NCI-H2107 treated with DMSO at 0.1 percent for 48 hours (cell line): Measurements from ENCODE around the gene IPO4.
A peak's percentile ranks its signal among the peaks of the same experiment; 100 is the strongest.

Experiments
- DNase-seq: peaks from one replicate; lab custom pipeline; 2025; ENCODE audit not compliant: unreplicated experiment; lab: John Stamatoyannopoulos, UW

Gene IPO4

DNA sequence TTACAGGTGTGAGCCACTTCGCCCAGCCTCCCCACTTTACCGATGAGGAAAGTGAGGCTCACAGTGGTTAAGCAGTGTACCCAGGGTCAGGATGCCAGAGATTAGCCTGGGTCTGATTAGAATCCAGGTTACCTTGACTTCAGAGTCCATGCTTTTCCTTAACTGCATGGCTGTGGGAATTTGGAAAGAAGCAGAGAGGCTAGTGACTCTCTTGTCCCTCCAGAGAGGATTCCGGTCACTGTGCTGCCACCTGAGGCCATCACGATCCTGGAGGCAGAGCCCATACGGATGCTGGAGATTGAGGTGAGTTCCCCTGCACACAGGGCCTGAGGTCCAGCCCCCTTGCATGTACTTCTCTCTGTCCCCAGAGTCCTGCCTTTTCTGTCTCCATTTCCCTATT, 12.0 kb downstream of the IPO4 start:
- no peak for DNase-seq

DNA sequence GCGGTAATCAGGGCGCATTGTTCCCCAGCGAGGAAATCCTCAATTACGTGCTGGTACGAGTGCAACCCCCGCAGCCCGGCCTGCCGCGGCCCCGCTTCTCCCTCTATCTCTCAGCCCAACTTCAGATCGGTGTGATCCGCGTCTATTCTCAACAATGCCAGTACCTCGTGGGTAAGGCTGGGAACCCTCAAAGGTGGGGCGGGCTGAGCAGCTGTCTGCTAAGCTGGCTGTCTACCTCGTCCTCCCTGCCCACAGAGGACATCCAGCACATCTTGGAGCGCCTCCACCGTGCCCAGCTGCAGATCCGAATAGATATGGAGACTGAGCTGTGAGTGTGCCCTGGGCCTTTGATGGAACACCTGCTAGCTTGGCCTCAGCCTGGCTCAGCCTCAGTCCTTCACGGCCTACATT, 15.7 kb downstream of the IPO4 start:
- DNase-seq = no peak

DNA sequence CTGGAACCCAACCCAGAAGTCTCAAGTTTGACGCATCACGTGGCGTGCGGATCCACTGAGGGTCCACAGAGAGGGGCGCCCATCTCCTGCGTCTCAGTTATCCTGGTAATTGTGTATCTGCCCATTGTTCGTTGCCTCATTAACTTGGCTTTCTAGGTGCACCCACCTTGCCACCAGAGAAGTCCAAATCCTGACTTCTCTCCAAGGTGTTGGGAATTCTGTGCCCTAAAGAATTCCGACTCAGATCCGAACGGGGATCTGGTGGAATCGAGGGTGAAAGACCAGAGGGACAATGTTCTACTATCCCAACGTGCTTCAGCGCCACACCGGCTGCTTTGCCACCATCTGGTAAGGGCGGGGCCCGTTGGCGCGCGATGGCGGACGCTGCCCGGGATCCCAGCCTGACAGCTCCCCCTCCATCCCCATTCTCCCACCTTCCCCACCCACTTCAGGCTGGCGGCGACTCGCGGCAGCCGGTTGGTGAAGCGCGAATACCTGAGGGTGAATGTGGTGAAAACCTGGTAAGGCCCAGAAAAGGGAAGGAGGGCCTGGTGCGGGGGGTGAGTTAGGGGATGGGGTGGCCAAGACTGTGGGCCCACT, 16.3 kb downstream of the IPO4 start:
- peak; percentile 39 for DNase-seq

- peak; percentile 99 for DNase-seq
Measured at GRCh38 chr14:24171422-24172260, 17.0 kb downstream of the IPO4 start, which contains the start of gene REC8. Gene REC8, plus strand, starts transcription at chr14:24172080. Its CDS starts 473 bp downstream, at chr14:24172553.

DNA sequence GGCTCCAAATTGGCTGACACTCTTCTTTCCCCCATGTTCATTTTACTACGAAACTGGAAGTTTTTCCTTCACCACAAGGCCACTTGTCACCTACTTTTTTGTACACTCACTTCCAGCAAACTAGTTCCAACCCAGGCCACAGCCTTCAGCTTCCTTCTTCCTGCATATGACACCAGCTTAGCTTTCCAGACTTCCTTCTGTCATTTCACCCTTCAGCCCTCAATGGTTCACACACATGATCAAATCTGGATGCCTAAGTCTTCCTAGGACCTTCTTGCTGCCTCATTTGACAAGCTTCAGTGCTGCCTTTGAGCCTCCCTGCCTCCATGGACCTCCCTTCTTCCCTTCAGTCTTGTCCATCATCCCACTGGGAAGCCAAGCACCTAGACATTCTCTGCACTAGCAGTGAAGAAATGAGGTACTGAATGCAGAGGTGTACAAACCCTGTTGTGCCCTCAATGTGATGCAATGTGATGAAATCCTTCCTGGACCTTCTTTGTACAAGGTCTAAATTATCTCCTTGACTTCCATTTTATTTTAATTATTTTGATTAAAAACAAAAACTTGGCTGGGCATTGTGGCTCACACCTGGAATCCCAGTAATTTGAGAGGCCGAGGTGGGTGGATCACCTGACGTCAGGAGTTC, 21.0 kb downstream of the IPO4 start:
- no peak for DNase-seq

DNA sequence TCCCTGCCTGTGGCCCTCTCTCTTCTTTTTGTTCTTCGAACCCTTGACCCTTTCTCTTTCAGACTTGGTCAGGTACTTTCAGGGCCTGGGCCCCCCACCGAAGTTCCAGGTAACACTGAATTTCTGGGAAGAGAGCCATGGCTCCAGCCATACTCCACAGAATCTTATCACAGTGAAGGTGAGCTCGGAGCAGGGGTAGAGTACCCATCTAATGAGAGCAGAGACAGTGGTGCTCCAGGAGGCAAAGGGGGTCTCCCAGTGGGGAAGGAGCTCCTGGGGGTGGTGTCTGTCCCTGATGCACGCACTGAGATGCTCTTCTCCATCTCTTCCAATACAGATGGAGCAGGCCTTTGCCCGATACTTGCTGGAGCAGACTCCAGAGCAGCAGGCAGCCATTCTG, 22.8 kb downstream of the IPO4 start:
- DNase-seq = no peak

- no peak for DNase-seq
Measured at GRCh38 chr14:24164518-24164991, 24.1 kb downstream of the IPO4 start.

GRCh38 chr14:24162093-24162492, 26.5 kb downstream of the IPO4 start:
- no peak for DNase-seq

- DNase-seq = peak; percentile 96
Measured at GRCh38 chr14:24160850-24161804, 27.5 kb downstream of the IPO4 start, which contains the start of gene IRF9. Gene IRF9, plus strand, starts transcription at chr14:24161265. Its CDS starts 880 bp downstream, at chr14:24162145.

DNA sequence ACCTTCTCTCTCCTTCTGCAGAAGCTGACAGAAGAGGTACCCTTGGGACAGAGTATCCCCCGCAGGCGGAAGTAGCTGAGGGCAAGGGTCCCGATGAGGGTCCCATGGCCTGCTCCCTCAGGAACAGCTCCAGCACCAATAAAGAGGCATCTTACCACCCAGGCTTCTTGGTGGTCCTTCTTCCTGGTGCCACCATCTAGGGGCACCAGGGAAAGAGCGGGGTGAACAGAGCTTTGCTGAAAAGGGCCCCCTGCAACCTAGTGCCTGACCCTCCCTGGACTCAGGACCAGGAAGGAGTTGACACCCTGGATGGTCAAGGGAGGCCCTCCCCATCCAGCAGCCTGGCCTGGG, 28.1 kb downstream of the IPO4 start:
- no peak for DNase-seq

DNA sequence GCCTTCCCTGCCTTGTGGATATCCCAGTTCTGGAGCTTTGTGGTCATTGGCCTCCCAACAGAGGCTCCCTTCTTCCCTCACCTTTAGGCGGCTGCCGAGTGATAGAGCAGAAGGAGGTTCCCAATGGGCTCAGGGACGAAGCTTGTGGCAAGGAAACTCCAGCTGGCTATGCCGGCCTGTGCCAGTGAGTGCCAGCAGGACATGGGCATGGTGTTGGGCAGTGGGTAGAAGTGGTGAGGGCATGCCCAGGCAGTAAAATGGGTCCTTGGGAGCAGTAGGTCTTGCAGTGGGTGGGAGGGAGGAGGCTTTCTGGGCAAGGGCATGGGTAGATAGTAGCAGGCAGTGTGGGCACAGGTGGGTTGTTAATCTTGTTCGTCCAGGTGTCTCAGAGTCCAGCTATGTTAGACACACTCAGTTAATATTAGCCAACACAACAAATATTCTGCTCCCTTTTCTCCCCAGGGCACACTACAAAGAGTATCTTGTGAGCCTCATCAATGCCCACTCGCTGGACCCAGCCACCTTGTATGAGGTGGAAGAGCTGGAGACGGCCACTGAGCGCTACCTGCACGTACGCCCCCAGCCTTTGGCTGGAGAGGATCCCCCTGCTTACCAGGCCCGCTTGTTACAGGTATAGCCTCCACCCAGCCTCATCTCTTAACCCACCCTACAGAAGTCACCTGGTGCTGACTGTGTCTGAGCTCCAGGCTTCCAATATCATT, 28.7 kb downstream of the IPO4 start:
- DNase-seq = no peak

- DNase-seq = no peak
Measured at GRCh38 chr14:24157331-24157730, 31.3 kb downstream of the IPO4 start.

GRCh38 chr14:24156840-24157239, 31.8 kb downstream of the IPO4 start:
- no peak for DNase-seq

GRCh38 chr14:24155100-24155499, 33.5 kb downstream of the IPO4 start:
- no peak for DNase-seq

DNA sequence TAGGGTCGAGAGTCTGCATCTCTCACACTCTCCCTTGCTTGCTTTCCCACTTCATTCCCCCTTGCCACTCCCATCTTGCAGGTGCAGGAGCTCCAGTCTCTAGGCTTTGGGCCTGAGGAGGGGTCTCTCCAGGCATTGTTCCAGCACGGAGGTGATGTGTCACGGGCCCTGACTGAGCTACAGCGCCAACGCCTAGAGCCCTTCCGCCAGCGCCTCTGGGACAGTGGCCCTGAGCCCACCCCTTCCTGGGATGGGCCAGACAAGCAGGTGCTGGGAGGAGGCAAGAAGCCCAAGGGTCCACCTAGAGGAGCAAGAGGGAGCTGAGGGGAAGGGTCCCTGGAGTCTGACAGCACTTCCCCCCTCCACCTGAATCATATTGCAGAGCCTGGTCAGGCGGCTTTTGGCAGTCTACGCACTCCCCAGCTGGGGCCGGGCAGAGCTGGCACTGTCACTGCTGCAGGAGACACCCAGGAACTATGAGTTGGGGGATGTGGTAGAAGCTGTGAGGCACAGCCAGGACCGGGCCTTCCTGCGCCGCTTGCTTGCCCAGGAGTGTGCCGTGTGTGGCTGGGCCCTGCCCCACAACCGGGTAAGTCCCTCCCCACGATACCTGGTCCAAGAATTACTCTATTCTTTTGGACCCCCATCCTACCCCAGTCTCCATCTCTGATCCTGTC, 37.1 kb downstream of the IPO4 start:
- DNase-seq = no peak

DNA sequence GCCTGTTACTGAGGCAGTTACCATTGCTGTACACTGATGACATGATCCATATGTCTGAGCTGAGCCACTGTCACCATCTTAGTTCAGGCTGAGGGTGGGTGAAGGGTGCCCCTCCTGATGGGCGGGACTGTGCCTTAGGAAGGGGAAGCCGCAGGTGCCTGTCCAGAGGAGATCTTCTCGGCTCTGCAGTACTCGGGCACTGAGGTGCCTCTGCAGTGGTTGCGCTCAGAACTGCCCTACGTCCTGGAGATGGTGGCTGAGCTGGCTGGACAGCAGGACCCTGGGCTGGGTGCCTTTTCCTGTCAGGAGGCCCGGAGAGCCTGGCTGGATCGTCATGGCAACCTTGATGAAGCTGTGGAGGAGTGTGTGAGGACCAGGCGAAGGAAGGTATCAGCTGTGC, 37.6 kb downstream of the IPO4 start:
- no peak for DNase-seq

- no peak for DNase-seq
Measured at GRCh38 chr14:24150567-24150966, 38.0 kb downstream of the IPO4 start.

GRCh38 chr14:24150061-24150460, 38.6 kb downstream of the IPO4 start:
- DNase-seq = no peak

DNA sequence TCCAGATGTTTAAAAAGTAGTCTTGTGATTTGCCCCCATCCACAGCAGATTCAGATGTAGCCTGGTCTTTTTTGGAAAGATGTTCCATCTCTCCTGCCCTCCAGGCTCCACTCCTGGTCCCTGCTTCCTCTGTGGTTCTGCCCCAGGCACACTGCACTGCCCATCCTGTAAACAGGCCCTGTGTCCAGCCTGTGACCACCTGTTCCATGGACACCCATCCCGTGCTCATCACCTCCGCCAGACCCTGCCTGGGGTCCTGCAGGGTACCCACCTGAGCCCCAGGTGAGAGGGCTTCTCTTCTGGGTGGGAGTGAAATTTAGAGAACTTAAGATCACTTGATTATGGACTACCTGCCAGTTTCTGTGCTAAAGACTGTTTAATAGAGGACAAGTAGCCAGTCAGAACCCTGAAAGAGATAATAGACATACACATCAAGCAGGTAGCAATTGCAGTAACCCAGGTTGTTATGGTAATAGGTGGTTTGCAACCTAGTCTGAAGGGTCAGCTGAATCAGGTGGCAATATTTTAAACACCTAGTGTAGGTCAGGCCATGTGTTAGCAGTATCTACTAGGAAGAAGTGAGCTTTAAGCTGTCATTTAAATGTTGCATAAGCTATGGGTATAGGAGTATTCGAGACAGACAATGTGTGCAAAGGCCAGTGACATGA, 39.2 kb downstream of the IPO4 start:
- DNase-seq = no peak
